Psoas muscle (tissue), 8 donors: ENCODE measurements around the gene YPEL3. TPM values are rescaled to one million over a fixed set of nuclear protein-coding genes. Genes with fewer than 3 reads are reported as not detected.

Experiments used
- ATAC-seq, 4 donors: fragments of 200-7000 bp; cut with Tn5 transposase; one replicate each; pipeline ENCODE4 v1.9.1; 2020; ENCODE audit warnings: moderate library complexity in 3 of 4, mild to moderate bottlenecking in 2 of 4
- DNase-seq, 2 donors: peaks; one replicate each; pipeline ENCODE4 v3.0.0-alpha.2; 2020
- H3K27ac ChIP-seq: fragments of 200-600 bp; one replicate; pipeline ENCODE4 v1.8.0; 2022
- H3K27me3 ChIP-seq, 3 donors: fragments of 200-600 bp in 1 of 3; one replicate each; pipeline versions ENCODE4 v1.6.1 to v1.8.0; 2013 to 2022; ENCODE audit warnings: low read length in 2 of 3, mild to moderate bottlenecking in 2 of 3, moderate library complexity in 1 of 3; ENCODE audit not compliant: insufficient read depth in 3 of 3
- H3K36me3 ChIP-seq, 2 donors: fragments of 200-600 bp in 1 of 2; one replicate each; pipeline versions ENCODE4 v1.6.1 to v1.8.0; 2013 to 2022; ENCODE audit warnings: low read depth in 1 of 2, mild to moderate bottlenecking in 1 of 2, moderate library complexity in 1 of 2; ENCODE audit not compliant: insufficient read depth in 1 of 2
- H3K4me1 ChIP-seq: fragments of 200-600 bp; one replicate; pipeline ENCODE4 v1.8.0; 2022
- H3K4me3 ChIP-seq: fragments of 200-600 bp; one replicate; pipeline ENCODE4 v1.8.0; 2022; ENCODE audit warnings: mild to moderate bottlenecking
- H3K9me3 ChIP-seq: fragments of 200-600 bp; one replicate; pipeline ENCODE4 v1.8.0; 2022
- WGBS, 3 donors: extraction: QIAGEN DNeasy Blood & Tissue Kit; methylation state at CpG; one replicate each; pipeline versions ENCODE4 v1.1.6 to v1.1.7; 2013; 5-methylcytosine and 5-hydroxymethylcytosine counted together
- intact Hi-C, 2 donors: fragments of 100-400 bp; cut with DNase I; formaldehyde crosslinking; loops; one replicate each; pipeline versions ENCODE4 v1.11.0 to v1.14.2; 2022
- polyA plus RNA-seq, 3 donors: library from polyadenylated mRNA; stranded (reverse); fragments of 200-250 nt; gene quantifications; one replicate each; pipeline ENCODE4 v1.2.3, GENCODE V29; 2013
- total RNA-seq, 4 donors: library from RNA; stranded (reverse); fragmentation: NEBNext Ultra II Directional in 2 of 4; extraction: Animal tissue kit (Norgen Biotek cat#: 25700) in 2 of 4; gene quantifications; one replicate each; pipeline versions ENCODE4 v1.2.1 to v1.2.4, GENCODE V29; 2021 to 2023
- TF ChIP-seq, protein P1 (sequence below): fragments of 200-600 bp; IDR thresholded peaks from one replicate; pipeline ENCODE4 v1.8.0; 2022; ENCODE audit warnings: antibody characterized with exemption
- donor health status: healthy with polysubstance abuse.
- donor health status: DM: no; HTN: no; CAD: no; lungs with moderate emphysema.
- donor health status: Bipolar disorder and iron deficiency.
- donor health status: healthy.
- donor health status: DM: yes; HTN: yes; CAD: no.
- donor health status: DM: no; HTN: no; CAD: no.
- donor health status: DM: no; HTN: no; CAD: no.
- donor health status: DM: yes; HTN: yes; CAD: no.

YPEL3 gene
- total and polyA plus RNA-seq, 7 donors = 24.8 to 156 (median 72.8) TPM

DNA sequence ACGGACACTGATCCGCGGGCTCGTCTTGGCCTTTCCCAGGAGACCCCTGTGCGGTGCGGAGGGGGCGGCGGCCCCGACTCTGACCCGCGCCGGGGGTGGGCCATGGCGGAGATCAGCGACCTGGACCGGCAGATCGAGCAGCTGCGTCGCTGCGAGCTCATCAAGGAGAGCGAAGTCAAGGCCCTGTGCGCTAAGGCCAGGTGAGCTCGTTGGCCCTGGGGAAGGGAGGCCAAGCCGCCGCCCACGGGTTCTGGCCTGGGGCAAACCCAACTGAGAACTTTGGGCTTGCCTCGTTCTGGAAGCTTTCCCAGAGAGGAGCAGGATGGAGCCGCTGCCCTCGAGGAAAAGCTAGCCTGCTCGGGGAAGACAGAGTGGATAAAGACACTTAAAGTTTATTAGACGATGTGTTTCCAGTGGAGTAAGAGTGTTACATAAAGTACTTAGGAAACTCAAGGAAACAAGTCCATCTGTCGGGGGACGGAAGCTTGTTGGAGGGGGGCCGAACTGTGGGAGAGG is 19.7 kb downstream of the YPEL3 start:
- ATAC-seq (peak; percentile 12 to 31 (median 20)), DNase-seq (peak; percentile 38 to 69)
- TF ChIP-seq, protein P1, sequence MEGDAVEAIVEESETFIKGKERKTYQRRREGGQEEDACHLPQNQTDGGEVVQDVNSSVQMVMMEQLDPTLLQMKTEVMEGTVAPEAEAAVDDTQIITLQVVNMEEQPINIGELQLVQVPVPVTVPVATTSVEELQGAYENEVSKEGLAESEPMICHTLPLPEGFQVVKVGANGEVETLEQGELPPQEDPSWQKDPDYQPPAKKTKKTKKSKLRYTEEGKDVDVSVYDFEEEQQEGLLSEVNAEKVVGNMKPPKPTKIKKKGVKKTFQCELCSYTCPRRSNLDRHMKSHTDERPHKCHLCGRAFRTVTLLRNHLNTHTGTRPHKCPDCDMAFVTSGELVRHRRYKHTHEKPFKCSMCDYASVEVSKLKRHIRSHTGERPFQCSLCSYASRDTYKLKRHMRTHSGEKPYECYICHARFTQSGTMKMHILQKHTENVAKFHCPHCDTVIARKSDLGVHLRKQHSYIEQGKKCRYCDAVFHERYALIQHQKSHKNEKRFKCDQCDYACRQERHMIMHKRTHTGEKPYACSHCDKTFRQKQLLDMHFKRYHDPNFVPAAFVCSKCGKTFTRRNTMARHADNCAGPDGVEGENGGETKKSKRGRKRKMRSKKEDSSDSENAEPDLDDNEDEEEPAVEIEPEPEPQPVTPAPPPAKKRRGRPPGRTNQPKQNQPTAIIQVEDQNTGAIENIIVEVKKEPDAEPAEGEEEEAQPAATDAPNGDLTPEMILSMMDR = no peak
- Histone ChIP-seq H3K4me3 (peak overlapping the region; percentile 76), H3K9me3 (no peaks in the 10 kb centered on the region), H3K4me1 (peaks cover 24% of the 10 kb centered on the region), H3K36me3 (peaks cover 7 to 65% of the 10 kb centered on the region in 2 donors), H3K27ac (peak overlapping the region; percentile 94), H3K27me3 (no peaks in the 10 kb centered on the region)
- WGBS, 3 donors = 1 to 2% (median 2%) methylated on average over 27 to 33 of the region's 33 CpGs
- intact Hi-C loops = loop anchor here in 1 of 2 donors (1.0 kb wide), 1 partner anchor 15 kb away; the partner anchor contains the start of gene TBX6

GRCh38 chr16:30075503-30076275 is 20.3 kb downstream of the YPEL3 start, which contains the start of gene PPP4C:
TSS of gene PPP4C (plus strand) at chr16:30075994. CDS start at chr16:30076378, 384 bp downstream.
- Histone ChIP-seq H3K27me3 (no peaks in the 10 kb centered on the region), H3K9me3 (no peaks in the 10 kb centered on the region), H3K36me3 (peaks cover 7 to 65% of the 10 kb centered on the region in 2 donors), H3K27ac (peak within 1 kb of the TSS; percentile 94), H3K4me1 (peaks cover 24% of the 10 kb centered on the region), H3K4me3 (peak within 1 kb of the TSS; percentile 76)
- TF ChIP-seq, protein P1 = no peak
- ATAC-seq (peak; percentile 86 to 89 (median 88)), DNase-seq (peak; percentile 94 to 95)
- 0 to 2% (median 2%) methylated on average over 50 to 67 of the region's 67 CpGs for whole genome bisulfite sequencing, 3 donors
- intact Hi-C loops = loop anchor here in 1 of 2 donors (1.0 kb wide), 1 partner anchor 16 kb away; the partner anchor contains the start of gene TBX6

- no peak for ATAC-seq
These were observed 25.5 kb downstream of the YPEL3 start for GRCh38 chr16:30070490-30070889.

DNA sequence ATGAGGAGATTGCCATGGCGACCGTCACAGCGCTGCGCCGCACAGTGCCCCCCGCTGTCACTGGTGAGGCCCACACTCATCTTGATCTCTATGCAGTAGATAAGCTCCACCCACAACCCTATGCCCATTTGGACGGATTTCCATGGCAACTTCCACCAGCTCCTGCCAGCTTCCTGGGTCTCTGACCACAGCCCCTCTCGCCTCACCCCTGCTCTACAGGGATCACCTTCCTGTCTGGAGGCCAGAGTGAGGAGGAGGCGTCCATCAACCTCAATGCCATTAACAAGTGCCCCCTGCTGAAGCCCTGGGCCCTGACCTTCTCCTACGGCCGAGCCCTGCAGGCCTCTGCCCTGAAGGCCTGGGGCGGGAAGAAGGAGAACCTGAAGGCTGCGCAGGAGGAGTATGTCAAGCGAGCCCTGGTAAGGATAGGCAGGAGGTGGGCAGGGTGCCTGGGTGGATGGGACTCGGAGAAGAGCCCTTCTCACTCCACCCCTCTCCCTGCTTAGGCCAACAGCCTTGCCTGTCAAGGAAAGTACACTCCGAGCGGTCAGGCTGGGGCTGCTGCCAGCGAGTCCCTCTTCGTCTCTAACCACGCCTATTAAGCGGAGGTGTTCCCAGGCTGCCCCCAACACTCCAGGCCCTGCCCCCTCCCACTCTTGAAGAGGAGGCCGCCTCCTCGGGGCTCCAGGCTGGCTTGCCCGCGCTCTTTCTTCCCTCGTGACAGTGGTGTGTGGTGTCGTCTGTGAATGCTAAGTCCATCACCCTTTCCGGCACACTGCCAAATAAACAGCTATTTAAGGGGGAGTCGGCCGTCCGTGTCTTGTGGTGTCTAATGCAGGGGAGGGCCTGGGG is 26.2 kb downstream of the YPEL3 start:
- peaks cover 35% of the 10 kb centered on the region for H3K4me1 ChIP-seq
- H3K27me3 ChIP-seq = no peaks in the 10 kb centered on the region
- H3K36me3 ChIP-seq = peaks cover 13 to 70% of the 10 kb centered on the region in 2 donors
- peak overlapping the region; percentile 91 for H3K4me3 ChIP-seq
- intact Hi-C loops = loop anchor here in 1 of 2 donors (10.0 kb wide), 1 partner anchor 55 kb away; the partner anchor contains the start of gene MAPK3
- H3K27ac ChIP-seq = peak overlapping the region; percentile 99
- peak in 1 of 2 donors; percentile 77 for DNase-seq
- WGBS, 3 donors = 40 to 62% (median 43%) methylated on average over 31 of the region's 31 CpGs
- TF ChIP-seq, protein P1 = no peak
- no peaks in the 10 kb centered on the region for H3K9me3 ChIP-seq
- no peak for ATAC-seq

More at GRCh38 chr16:30070490-30070889, 25.5 kb downstream of the YPEL3 start:
- Histone ChIP-seq H3K9me3 (no peaks in the 10 kb centered on the region), H3K27me3 (no peaks in the 10 kb centered on the region), H3K4me1 (peaks cover 35% of the 10 kb centered on the region), H3K36me3 (peaks cover 13 to 70% of the 10 kb centered on the region in 2 donors), H3K4me3 (peak overlapping the region; percentile 91), H3K27ac (peak overlapping the region; percentile 99)
- intact Hi-C loops = no loop called here
- no peak for DNase-seq
- TF ChIP-seq, protein P1 = no peak
